HG03432 (cell line): ENCODE measurements around the gene MYO3A.
A peak's percentile ranks its signal among the peaks of the same experiment; 100 is the strongest.
"Not testable (repeated sequence)": the region's sequence is repeated elsewhere in the genome, so short reads cannot be mapped to it uniquely, and the experiment has no call there.

Experiments
- ATAC-seq: cut with Tn5 transposase; IDR thresholded peaks from one replicate; pipeline ENCODE4 v1.9.1; 2021; ENCODE audit warnings: mild to moderate bottlenecking, moderate library complexity; ENCODE audit not compliant: unreplicated experiment

MYO3A gene

DNA sequence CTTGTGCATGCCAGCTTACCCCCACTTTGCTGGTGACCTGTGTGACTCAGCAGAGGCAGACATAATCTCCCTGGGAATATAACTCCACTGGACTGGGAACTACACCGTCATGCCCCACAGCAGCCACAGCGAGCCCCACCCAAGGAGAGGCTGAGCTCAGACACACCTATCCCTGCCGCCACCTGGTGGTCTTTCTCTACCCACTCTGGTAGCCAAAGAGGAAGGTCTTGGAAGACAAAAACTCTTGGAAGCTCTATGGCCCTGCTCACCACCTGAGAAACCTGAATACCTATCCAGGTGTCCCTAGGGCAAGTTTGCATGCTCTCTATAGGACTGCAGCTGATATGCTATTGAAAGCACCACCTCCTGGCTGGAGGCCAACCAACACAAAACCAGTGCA is 48.1 kb downstream of the MYO3A start:
- ATAC-seq, result no peak

GRCh38 chr10:25988583-25988982 is 54.6 kb downstream of the MYO3A start:
- ATAC-seq, result no peak

DNA sequence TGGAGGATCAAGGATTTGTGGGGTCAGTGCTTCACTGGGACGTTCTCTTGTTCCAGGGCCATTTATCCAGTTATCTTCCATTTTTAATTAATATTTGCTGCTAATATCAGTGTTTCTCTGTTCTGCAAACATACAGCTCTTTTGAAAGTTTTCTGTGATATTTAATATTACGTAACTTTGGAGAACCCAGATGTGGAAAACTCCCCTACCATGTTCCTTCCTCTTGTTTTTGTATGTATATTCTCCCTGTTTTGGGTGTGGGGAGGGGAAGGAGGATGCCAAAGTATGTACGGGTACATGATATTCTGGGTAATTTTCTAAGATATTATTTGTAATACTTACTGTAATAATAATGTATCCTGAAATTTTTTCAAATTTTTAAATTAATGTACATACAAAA is 55.9 kb downstream of the MYO3A start:
- ATAC-seq, result no peak

DNA sequence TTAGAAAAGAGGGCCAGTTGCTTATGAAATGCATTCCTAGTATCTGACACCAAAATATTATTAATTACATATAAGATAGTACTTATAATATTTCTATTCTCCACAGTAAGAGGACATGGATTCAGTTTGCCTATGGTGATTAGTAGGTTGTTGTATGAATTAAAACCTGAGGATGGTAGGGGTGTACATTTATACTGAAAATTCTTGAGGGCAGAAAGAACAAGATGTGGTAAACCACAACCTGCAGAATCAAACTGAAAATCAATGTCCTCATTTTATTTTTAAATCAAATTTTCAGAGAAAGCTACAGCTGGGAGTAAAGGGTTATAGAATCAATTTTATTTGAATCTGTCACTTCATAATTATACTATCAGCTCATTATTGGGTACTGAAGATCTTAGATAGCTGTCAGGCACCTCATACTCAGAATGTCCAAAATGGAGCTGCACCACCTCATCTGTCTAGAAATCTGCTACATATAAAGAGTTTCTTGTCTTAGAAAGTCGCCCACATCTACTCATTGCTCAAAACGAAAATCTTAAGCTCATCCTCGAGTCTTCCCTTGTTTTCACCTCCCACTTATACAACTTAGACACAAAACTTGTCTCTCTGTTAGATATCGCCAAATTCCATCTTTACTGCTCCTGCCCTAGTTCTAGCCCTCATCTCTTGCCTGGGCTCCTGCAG is 65.4 kb downstream of the MYO3A start:
- peak; percentile 47 for ATAC-seq

- ATAC-seq, result no peak
Observed at GRCh38 chr10:26000971-26001370, 66.9 kb downstream of the MYO3A start.

- ATAC-seq, result not testable (repeated sequence)
Observed at GRCh38 chr10:26002466-26002865, 68.4 kb downstream of the MYO3A start.

DNA sequence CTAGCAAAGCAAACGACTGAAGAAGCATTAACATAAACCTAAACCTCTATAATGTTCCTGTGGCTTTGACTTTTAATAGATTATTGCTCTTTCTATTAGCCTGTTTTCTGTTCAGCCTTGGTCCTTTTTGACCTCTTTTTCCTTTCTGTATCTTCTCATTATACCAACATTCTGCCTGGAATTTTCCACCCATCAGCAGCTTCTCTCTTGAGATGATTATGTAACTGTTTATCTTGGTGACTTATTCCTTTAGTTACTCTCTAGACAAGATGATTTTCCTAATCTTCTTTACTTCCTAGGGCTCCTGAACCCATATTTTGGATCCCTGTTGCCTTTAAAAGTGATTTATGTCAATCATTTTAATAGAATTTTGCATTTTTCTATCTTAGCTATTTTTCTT is 81.1 kb downstream of the MYO3A start:
- ATAC-seq, result no peak

DNA sequence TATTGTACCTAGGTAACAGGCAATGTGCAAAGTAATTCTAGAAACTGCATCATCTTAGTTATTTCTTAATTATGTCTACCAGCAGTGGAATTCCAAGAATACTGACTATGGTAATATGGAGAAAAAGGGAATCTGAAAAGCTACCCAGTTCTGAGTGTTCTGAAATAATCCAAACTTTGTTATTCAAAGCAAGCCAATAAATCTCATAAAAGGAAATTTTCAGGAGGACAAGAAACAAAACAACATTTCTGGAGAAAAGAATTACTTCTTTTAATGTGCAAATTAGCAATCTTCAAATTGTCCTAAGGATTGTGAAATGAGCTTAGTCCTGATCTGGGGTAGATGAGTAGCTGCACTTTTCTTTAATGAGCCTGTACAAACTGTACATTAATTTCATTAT is 88.8 kb downstream of the MYO3A start:
- ATAC-seq, result no peak

GRCh38 chr10:26024303-26024702 is 90.3 kb downstream of the MYO3A start:
- ATAC-seq, result no peak

GRCh38 chr10:26025523-26025922 is 91.5 kb downstream of the MYO3A start:
- ATAC-seq, result no peak

DNA sequence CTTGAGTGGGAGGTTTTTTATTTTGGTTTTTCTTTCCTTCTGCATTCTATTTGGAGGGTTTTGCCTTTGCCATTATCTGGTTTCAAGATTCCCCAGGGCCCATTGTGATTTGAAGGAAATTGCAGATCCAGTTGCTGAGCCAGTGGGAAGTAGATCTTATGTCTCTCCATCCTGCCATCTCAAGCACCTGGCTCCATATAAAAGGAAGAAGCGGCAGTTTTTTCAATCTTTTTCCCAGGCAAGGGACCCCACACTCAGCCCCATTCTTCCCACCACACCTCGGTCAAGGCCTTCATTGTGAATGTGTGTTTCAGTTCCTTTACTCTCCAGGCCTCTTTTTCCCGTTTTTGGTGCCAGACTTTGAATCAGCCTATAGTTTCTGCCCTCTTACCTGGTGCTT is 95.8 kb downstream of the MYO3A start:
- ATAC-seq, result no peak

GRCh38 chr10:26031300-26031699 is 97.3 kb downstream of the MYO3A start:
- no peak for ATAC-seq

DNA sequence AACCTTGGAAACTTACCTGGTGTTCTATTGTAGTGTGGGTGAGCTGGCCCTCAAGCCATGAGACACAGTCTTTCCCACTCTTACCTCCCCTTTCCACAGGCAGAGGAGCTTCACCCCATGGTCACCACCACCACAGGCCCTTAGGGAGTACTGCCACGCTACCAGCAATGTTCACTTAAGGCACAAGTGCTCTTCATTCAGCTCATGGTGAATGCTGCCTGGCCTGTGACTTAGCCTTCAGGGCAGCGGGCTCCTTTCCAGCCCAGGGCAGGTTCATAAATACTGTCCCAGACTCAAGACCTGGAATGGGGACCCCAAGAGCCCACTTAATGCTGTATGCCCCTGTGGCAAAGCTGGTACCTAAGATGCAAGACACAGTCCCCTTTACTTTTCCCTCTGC is 109.4 kb downstream of the MYO3A start:
- no peak for ATAC-seq

- ATAC-seq, result no peak
Observed at GRCh38 chr10:26044141-26044749, 110.2 kb downstream of the MYO3A start.

GRCh38 chr10:26046073-26046700 is 112.2 kb downstream of the MYO3A start:
- no peak for ATAC-seq

- ATAC-seq, result no peak
Observed at GRCh38 chr10:26048756-26049155, 114.7 kb downstream of the MYO3A start.

DNA sequence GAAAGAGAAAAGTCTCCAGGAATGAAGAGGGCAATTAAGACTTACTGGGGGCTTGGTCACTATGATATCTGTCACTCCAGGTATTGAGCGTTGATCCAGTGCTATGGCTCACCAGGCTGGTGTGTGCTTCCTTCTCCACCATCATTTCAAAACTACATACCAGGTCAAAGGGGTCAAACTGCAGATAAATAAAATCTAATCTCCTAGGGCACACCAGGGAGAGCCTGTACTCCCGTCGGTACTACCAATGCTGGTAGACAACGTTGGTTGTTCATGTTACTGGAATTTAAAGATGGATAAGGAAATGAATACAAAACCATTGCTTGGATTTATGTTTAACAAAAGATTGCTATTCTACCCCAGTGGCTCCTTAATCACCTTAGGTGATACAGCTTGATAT is 118.3 kb downstream of the MYO3A start:
- ATAC-seq, result no peak

- ATAC-seq, result no peak
Observed at GRCh38 chr10:26057466-26057865, 123.4 kb downstream of the MYO3A start.

DNA sequence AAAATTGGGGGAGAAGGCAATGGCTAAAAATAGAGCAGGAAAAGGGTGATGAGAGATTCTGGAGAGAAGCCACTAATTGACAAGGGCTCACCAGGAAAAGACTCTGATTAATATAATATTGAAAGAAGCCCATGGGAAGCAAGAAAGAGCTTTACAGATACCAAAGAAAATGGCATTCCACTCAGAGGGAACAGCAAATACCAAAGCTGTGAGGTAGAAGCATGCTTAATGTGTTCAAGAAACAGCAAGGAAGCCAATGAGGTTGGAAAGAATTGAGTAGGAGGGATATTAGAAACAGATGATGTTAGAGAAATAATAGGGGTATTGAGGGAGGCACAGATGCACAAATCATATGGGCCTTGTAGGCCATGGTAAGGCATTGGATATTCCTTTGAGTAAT is 130.1 kb downstream of the MYO3A start:
- ATAC-seq, result no peak

- no peak for ATAC-seq
Observed at GRCh38 chr10:26067680-26068079, 133.7 kb downstream of the MYO3A start.

DNA sequence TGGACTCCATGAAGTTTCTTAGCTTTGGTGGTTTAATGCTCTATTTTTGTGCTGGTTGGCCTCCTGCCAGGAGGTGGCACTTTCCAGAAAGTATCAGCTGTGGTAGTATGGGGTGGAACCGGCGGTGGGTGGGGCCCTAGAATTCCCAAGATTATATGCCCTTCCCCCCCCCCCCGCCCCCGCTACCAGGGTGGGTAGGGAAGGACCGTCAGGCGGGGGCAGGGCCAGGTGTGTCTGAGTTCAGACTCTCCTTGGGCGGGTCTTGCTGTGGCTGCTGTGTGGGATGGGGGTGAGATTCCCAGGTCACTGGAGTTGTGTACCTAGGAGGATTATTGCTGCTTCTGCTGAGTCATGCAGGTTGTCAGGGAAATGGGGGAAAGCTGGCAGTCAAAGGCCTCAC is 146.9 kb downstream of the MYO3A start:
- ATAC-seq, result not testable (repeated sequence)

DNA sequence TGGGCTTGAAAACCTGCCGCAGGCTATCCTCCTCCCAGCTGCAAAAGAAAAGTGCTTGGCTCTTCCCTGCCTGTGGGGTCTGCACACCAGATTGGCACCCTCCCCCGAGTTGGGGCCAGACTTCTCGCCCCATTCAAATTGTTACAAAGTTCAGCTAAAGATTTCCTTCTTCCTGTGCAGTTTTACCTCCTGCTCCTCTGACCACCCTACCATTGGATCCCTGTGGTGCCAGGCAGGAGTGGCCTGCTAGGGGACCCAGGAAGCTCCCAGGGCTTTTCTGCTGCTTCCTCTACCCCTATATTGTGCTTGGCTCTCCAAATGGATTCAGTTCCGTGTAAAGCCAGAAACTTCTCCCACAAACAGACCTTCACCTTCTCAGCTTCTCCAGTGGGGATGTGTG is 147.4 kb downstream of the MYO3A start:
- no peak for ATAC-seq
